GM18909 (cell line): ENCODE measurements around the gene MRPL23.

ENCODE experiments used
- ATAC-seq: cut with Tn5 transposase; IDR thresholded peaks from one replicate; pipeline ENCODE4 v1.9.1; 2021; ENCODE audit warnings: mild to moderate bottlenecking; ENCODE audit not compliant: unreplicated experiment, poor library complexity

The MRPL23 gene

GRCh38 chr11:1920909-1921573 is 26.1 kb upstream of the MRPL23 start:
- ATAC-seq: no peak

DNA sequence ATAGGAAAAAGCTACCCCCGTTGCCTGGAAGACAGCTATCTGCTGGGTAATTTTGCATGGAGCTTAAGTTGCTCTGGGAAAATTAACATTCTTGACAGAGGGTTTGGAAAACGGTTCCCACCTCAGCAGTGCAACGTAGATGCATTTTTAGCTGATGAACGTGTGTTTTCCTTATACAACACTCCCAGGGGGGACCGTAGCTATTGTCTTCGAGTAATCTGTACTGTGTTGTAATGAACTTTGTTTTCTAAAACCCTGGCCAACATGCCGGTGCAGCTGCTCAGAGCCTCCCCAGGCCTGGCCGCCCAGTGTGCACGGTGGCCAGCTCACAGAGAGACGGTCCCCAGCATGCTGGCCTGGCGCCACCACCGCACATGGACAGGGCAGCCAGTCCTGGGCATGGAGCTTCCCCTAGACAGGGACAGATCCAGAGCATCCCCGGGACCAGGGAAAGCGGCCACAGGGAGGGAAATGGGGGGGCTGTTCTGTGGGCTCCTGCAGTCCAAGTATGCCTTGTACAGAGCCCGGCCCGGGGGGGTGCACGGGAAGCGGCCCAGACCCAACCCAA is 25.5 kb upstream of the MRPL23 start:
- no peak for ATAC-seq

DNA sequence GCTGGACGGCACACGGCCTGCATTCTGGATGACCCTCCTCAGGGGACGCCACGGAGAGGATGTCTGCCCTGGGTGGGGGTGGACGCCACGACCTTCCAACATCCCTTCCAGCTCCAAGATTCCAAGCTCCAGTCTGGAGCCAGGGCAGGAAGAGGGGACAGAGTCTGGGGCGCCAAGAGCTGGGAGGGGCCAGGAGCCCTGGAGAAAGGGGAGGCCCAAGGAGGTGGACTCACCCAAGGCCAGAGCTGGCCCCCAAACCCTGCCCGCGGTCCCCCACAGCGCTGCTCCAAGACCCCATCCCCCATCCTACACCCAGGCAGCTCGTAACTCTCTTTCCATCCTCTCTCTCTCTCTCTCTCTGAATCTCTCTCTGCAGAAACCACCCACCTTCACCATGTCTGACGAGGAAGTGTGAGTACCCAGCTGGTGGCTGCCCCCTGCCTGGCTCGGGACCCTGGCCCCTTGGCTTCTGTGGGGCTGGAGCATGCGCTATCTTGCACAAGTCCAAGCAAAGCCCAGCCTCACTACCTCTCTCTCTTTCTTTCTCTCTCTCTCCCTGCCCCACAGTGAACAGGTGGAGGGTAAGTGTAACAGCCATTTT is 24.6 kb upstream of the MRPL23 start:
- ATAC-seq: no peak

DNA sequence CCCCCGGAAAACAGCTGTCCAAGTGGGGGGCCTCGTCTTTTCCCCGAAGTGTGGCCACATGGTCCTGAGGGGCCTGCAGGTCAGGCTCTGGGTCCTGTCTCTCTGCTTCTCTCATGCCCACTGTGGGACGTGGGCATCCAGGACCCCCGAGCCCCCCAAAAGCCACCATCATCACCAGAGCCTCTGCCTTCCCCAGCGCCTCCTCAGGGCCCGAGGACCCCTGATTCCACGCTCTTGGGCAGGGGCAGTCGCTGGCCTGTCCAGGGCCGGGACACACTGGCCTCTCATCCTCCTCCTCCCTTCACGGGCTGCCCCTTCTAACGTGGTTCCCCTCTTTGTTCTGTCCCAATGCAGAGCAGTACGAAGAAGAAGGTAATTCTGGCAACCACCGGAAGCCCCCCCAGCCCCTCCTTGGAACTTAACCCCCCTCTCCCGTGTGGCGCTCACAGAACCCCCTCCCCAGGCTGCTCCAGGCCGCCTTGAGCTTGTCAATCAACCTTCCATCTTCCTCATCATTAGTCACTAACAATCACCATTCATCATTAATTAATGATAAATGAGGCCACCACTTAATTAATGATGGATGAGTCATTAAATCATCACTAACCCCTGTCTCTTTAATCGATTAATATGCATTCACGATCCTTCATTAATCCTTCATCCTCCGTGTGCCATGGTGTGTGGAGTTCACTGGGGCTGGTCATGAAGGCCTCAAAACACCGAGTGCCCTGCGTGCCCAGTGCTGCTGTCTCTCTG is 23.8 kb upstream of the MRPL23 start:
- ATAC-seq: no peak

GRCh38 chr11:1924181-1924580 is 23.0 kb upstream of the MRPL23 start:
- ATAC-seq: no peak

- ATAC-seq: no peak
Observed at GRCh38 chr11:1924646-1925372, 22.3 kb upstream of the MRPL23 start.

GRCh38 chr11:1925373-1926155 is 21.6 kb upstream of the MRPL23 start:
- ATAC-seq: no peak

- ATAC-seq: no peak
Observed at GRCh38 chr11:1926156-1927025, 20.7 kb upstream of the MRPL23 start.

DNA sequence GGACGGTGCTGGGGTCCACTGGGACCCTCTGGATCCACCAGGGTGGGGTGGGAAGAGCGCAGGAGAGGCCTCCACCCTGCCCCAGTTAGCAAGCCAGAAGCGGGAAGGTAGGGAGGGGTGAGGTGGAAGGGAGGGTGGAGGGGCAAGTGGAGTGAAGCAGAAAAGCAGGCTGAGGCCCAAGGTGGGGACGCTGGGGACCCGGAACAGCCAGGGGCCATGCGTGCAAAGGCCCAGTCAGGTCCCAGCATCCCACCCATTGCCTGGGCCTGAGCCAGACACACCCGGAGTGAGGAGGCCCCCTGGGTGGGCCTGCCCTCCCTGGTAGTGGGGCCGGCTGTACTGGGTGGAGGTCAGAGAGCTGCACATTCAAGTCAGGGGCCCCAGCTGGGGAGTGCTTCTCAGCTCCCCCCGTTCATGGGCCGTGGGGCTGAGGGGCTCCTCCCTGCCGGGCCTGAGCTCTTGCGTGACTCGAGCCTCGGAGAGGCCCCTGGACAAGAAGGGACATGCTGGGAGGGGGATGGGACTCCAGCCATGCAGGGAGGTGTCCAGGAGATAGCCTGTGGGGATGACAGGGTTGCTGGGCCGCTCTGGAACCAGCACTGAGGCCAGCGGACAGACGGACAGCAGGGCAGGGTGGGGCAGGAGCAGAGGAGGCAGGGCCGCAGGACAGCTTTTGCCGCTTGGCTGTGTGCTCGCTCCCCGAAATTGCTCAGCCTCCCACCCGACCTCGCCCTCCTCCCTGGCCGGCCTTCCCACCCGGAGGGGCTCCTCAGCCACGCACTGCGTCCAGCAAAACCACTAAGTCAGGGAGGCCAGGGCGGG is 19.9 kb upstream of the MRPL23 start:
- ATAC-seq: no peak

GRCh38 chr11:1927848-1928469 is 19.2 kb upstream of the MRPL23 start:
- no peak for ATAC-seq

GRCh38 chr11:1928470-1928890 is 18.7 kb upstream of the MRPL23 start:
- no peak for ATAC-seq

DNA sequence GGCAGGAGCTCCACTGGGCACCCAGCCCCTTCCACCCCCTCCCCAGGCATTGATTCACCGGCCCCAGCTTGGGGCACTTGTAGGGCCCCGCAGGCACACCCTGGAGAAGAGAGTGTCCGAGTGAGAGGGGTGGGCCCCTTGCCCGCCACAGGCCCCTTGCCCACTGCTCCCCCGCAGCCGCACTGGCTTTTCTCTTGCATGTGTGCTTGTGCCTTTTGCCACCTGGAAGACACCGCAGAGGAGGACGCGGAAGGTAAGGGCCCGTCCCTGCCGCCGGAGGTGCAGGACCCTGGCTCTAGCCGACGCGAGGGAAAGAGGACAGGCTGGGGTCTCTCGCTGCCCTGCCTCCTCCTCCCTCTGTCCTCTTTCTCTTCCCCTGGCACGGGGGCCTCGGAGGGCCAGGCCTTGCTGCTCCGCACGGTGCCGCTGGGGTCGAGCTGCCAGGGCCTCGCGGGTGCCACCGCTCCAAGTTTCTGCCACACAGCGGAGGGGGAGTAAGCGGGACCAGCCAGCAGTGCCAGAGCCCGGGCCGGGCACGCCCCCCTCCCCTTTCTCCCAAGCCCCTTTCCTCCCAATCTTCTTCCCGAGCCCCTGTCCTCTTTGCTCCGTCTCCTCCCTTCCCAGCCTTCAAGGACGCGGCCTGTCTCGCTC is 18.1 kb upstream of the MRPL23 start:
- no peak for ATAC-seq

GRCh38 chr11:1929621-1930461 is 17.3 kb upstream of the MRPL23 start:
- ATAC-seq: no peak

DNA sequence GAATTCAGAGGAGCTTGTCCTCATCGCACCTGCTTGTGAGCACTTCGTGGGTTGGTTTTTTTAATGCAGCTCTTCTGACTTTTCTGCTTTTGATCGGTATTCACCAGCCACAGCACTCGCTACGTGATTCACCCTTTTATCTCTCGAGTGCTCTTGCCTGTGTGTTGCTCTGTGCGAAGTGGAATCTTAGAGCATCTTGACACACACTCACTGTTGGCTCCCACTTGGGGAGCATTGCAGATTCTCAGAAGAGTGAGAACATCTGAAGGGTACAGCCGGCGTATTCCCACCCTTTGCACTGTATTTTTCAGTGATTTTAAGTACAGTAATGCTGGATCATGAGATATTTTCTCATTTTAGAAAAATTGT is 16.7 kb upstream of the MRPL23 start:
- no peak for ATAC-seq

DNA sequence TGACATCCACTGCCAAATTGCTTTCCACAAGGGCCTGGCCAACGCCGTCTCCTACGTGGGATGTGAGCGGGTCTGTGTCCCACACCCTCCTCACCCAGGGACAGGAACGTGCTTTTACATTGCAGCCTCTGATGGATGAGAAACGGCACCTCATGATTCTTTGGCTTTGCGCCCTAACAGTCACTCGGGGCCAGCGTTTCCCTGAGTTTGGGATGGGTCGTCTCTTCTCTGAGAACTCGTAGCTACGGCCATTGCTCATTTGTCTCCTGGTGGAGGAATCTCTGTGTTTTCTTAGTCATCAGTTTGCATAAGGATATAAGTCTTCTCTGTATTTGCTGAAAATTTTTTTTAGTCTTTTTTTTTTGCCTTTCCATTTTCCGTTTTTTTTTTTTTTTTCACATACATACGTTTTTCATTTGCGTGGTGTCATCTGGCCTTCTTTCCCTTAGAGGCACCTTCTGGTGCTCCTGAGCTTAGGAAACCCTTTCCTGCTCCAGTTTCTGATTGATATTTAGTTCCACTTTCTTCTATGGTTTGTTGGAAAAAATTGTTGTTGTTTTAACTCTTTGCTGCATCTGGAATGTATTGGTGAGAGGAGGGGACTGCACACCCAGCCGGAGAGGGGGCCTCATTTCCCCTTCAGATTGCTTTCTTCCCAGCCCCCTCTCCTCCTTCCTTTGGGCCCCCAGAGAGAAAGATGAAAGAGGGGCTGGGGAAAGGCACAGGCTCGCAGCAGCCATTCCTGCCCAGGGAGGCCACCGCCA is 15.6 kb upstream of the MRPL23 start:
- ATAC-seq: no peak

DNA sequence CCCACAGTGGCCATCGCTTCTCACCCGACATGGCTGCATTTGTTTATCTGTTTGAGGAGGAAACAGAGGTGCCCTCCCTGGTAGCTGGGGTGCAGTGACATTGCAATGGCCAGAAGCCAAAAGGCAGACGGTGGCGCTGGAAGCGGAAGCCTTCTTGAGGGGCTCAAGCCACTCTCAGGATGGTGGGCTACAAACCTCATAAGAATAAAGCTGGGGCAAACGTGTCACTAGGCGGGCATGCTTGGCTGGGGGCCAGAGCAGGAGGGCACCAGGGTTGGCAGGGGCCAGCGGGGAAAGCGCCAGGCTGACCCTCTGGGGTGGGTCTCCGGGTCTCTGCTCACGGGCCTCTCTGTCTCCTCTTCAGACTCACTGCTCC is 15.0 kb upstream of the MRPL23 start:
- ATAC-seq: no peak
